PC-3 (cell line): ENCODE data around the gene ANTKMT.

Experiments used
- CTCF ChIP-seq: fragments of 300-600 bp; sonication (generic); conservative IDR thresholded peaks from 2 replicates; pipeline ENCODE4 v1.5.1; 2017; ENCODE audit warnings: antibody characterized with exemption, low read depth, mild to moderate bottlenecking, low read length
- EZH2 ChIP-seq: fragments of 300-600 bp; sonication (generic); IDR thresholded peaks from one replicate; pipeline ENCODE4 v1.6.1; 2017; ENCODE audit warnings: antibody characterized with exemption, mild to moderate bottlenecking, low read length; ENCODE audit not compliant: unreplicated experiment

GRCh38 chr16:719815-720446 is 1.0 kb upstream of the ANTKMT start:
- TF ChIP-seq CTCF (peak; percentile 42), EZH2 (no peak)
